Ovary (tissue), 3 donors: ENCODE data around the gene MIDN.

Experiments
- EP300 ChIP-seq: sonication (generic); formaldehyde crosslinking; IDR thresholded peaks from one replicate; pipeline ENCODE4 v1.6.1; 2017; ENCODE audit warnings: antibody characterized with exemption
- POLR2A ChIP-seq: fragments of 450-650 bp; IDR thresholded peaks from one replicate; pipeline ENCODE4 v1.6.1; 2017; ENCODE audit warnings: antibody characterized with exemption, mild to moderate bottlenecking, moderate library complexity
- TF ChIP-seq, protein P1 (sequence below), 3 donors: fragments of 450-650 bp in 2 of 3; fragments of 200-600 bp in 1 of 3; IDR thresholded peaks; one replicate each; pipeline versions ENCODE4 v1.5.1 to v1.8.0; 2016 to 2022; ENCODE audit warnings: antibody characterized with exemption in 3 of 3, mild to moderate bottlenecking in 1 of 3
- donor health status: DM: no; HTN: no; CAD: no.

DNA sequence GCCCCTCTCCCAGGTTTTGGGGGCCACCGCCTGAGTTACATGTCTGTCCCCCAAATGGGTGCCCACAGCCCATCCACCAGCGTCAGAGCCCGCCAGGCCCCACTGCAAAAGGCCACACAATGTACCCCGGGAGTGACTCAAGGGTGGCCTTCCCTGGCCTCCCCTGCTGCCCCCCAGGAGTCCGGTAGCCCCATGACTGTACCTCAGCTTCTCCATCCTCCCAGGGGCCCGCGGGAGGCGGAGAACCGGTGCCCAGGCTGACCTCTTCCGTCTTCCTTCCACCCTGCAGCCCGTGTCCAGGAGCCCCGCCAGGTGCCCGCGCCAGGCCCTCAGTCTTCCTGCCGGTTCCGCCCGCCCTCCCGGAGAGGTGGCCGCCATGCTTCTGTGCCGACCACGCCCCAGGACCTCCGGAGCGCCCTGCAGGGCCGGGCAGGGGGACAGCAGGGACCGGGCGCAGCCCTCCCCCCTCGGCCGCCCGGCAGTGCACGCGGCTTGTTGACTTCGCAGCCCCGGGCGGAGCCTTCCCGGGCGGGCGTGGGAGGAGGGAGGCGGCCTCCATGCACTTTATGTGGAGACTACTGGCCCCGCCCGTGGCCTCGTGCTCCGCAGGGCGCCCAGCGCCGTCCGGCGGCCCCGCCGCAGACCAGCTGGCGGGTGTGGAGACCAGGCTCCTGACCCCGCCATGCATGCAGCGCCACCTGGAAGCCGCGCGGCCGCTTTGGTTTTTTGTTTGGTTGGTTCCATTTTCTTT lies 20.9 kb upstream of the MIDN start:
- TF ChIP-seq, protein P1, sequence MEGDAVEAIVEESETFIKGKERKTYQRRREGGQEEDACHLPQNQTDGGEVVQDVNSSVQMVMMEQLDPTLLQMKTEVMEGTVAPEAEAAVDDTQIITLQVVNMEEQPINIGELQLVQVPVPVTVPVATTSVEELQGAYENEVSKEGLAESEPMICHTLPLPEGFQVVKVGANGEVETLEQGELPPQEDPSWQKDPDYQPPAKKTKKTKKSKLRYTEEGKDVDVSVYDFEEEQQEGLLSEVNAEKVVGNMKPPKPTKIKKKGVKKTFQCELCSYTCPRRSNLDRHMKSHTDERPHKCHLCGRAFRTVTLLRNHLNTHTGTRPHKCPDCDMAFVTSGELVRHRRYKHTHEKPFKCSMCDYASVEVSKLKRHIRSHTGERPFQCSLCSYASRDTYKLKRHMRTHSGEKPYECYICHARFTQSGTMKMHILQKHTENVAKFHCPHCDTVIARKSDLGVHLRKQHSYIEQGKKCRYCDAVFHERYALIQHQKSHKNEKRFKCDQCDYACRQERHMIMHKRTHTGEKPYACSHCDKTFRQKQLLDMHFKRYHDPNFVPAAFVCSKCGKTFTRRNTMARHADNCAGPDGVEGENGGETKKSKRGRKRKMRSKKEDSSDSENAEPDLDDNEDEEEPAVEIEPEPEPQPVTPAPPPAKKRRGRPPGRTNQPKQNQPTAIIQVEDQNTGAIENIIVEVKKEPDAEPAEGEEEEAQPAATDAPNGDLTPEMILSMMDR (IDR thresholded peaks at IDR 0.05): no peak
- no peak for TF ChIP-seq POLR2A
- TF ChIP-seq EP300: no peak
